ENCODE results near the gene GPR78.

Gene GPR78

GRCh38 chr4:8586671-8587468 is 6.7 kb downstream of the GPR78 start:
- no peak for DNase-seq (ENCODE audit: low read depth in 2 of 2)

GRCh38 chr4:8587469-8588195 is 7.4 kb downstream of the GPR78 start:
- DNase-seq (ENCODE audit: low read depth in 2 of 2): no peak

GRCh38 chr4:8588196-8588470 is 7.9 kb downstream of the GPR78 start:
- DNase-seq (ENCODE audit: low read depth in 2 of 2): no peak

GRCh38 chr4:8589336-8589735 is 9.1 kb downstream of the GPR78 start:
- DNase-seq (ENCODE audit: low read depth in 2 of 2): no peak

DNA sequence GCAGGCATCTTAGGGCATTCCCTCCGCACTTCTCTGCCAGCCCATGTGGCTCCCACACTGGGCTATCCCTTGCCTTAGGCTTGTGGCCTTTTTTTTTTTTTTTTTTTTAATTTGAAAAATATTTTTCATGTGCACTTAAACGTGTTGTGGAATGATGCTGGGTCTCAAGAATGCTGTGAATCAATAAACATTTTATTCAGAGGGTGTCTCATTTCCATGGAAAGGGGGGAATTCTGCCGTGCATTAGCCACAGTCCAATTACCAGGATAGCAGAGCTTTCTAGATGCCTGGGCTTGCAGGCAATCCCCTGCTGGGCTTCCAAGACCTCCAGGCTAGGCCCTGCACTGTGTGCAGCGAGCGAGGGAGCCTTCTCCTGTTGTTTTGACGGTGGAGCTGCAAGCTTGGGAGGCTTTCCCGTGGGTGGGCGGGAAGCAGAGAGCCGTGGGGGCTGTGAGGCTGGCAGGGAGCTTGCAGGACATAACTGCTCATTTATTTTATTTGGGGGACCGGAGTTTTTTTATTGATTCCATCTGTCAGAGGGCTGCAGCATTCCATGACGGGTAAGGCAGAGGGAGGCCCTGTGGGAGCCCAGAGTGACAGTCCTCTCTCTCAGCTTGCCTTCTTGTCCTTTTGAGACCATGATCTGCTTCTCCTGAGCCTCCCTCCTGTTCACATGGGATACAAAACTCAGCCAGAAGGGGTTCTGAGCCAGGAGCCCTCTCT is 9.8 kb downstream of the GPR78 start:
- DNase-seq (ENCODE audit: low read depth in 2 of 2): no peak

DNA sequence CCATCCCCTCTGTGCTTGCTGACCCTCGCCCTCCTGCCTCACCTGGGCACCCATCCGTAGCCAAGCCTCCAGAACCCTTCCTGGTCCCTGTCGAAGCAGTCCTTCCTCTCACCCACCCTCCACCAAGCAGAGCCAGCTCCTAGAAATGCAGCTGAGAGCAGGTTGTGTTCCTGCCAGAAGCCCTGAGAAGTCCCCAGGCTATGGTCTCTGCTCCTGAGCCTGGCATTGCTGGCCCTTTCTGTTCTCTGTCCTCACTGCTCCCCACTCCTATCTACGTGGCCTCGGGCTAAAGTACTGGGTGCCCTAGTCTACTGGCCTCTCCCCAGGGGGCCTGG is 10.3 kb downstream of the GPR78 start:
- DNase-seq (ENCODE audit: low read depth in 2 of 2): no peak

GRCh38 chr4:8591114-8591513 is 10.9 kb downstream of the GPR78 start:
- no peak for DNase-seq (ENCODE audit: low read depth in 2 of 2)

DNA sequence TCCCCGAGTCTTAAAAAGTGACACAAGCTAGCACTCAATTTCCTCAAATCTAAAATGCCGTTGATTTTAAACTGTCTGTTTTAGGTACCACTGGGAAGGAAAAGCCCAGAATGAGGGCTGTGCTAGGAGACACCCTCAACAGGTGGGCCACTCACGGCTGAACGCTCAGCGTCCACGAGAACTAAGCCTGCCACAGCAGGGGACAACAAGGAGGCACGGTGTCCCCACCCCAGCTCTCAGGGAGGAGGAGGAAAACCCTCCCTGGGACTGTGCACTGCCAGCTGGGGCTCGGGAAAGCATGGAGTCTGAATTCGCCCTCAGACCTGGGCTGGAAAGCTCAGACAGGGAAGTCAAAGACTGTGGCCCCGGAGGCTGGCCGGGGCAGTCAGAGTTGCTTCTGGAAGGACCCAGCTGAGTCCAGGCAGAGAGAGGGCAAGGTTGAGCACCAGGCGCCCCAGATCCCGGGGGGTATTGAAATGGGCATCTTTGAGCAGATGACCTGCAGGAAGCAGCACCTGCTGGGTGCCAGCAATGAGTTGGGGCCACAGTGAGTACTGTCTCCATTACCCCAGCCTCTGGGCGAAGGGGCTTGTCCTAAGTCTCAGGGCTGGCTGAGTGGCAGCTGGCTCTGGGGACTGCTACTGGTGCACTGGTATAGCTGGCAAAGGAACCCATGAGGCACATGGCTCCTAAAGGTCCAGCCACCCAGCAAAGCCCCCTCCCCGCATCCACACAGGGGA is 11.6 kb downstream of the GPR78 start:
- DNase-seq (ENCODE audit: low read depth in 2 of 2): no peak

GRCh38 chr4:8592366-8593263 is 12.4 kb downstream of the GPR78 start, which contains the start of gene CPZ:
CPZ (plus strand) TSS chr4:8592765; CDS start chr4:8592834, 69 bp downstream.
- no peak for DNase-seq (ENCODE audit: low read depth in 2 of 2)

DNA sequence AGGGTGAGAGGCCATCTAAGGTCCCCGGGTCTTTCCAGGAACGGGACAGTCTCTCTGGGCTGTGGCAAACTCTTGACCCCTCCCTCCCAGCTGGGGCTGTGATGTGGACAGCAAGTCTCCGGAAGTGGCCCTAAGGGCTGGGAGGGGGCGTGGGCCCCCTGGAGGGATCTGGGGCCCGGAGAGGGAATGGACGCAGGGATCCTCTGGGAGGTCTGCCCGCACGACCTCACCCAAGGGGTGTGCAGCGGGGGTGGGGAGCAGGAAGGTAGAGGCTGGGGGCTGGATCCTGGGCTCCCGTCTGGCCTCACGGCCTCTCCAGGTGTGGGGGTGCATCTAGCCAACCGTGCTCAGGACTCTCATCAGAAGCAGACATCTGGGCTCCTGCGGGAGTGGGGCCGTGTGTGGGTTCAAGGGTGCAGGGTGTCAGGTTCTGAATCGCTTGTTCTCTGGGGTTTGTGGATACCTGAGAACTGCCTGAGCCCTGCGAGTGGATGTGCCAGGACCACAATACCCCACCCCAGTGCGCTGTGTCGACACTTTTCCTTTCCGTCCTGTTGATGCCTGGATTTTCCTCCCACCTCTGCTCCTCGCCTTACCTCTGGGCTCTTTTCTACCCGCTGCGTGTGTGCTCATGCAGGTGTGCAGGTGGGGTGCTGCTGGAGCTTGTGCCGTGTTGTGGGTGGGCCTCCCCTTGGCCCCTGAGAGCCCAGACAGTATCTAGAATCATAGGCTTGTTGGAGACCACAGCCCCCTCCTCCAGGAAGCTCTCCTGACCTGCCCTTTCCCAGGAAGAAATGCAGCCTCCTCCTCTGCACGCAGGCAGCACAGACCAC is 13.3 kb downstream of the GPR78 start:
- DNase-seq (ENCODE audit: low read depth in 2 of 2): no peak

DNA sequence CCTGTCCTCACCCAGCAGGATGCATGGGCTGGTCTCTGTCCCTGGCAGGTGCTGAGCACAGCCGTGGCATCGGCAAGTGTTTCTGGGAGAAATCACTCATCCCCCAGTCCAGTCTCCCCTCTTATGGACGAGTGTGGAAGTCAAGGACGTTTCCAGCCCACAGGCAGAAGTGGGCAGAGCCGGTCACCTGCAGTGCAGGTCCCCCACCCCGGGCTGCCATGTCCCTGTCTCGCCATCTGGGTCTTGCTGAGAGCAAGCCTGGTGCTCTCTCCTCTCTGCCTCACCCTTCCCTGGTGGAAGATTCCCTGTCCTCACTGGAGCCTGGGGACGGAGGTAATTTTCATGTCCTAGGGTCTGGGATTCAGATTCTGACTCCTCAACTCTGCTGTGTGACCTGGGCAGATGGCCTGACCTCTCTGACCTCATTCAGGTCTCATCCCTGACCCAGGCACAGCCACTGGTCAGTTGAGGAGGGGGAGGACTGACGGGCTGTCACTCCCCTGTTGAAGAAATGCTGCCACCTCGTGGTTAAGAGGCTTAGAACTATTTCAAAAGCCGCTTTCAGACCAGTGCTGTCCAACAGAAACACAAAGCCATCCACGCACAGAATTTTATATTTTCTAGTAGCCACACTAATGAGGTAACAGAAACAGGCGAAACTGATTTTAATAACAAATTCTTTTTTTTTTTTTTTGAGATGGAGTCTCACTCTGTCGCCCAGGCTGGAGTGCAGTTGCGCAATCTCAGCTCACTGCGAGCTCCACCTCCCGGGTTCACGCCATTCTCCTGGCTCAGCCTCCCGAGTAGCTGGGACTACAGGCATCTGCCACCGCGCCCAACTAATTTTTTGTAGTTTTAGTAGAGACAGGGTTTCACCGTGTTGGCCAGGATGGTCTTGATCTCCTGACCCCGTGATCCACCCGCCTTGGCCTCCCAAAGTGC is 14.2 kb downstream of the GPR78 start:
- DNase-seq (ENCODE audit: low read depth in 2 of 2): no peak

DNA sequence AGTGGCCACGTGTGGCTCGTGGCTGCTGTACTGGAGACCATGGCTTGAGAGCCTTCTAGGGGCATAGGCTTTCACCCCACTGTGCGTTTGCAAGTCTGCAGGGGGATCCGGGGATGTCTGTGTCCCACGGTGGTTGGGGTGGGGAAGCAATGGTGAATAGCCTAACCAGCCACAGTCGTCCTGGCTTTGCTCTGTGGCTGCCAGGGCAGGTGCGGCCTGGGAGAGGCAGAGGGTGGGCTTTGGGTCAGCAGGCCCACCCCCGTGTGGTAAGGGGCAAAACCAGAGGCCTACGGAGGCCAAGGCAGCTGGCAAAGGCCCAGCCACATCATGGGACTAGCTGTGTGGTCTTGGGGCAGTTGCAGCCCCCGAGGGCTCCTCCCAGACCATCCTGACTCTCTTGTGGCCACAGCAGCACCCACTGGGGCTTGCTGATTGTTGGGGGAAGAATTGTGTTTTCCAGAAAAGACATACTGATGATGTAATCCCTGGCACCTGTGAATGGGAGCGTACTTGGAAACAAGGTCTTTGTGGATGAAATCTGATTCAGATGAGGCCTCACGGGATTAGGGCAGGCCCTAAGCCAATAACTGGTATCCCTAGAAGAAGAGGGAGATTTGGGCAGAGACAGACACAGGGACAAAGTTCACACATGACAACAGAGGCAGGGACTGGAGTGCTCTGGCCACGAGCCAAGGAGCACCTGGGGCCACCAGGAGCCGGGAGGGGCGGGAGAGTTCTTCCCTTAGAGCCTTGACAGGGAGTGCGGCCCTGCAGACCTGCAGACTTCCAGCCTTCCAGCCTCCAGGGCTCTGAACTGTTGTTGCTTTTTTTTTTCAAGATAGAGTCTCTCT is 15.3 kb downstream of the GPR78 start:
- DNase-seq (ENCODE audit: low read depth in 2 of 2): no peak

- no peak for DNase-seq (ENCODE audit: low read depth in 2 of 2)
Measured at GRCh38 chr4:8596891-8597290, 16.7 kb downstream of the GPR78 start.

- DNase-seq (ENCODE audit: low read depth in 2 of 2): no peak
Measured at GRCh38 chr4:8597319-8597718, 17.1 kb downstream of the GPR78 start.

- DNase-seq (ENCODE audit: low read depth in 2 of 2): no peak
Measured at GRCh38 chr4:8597791-8598190, 17.6 kb downstream of the GPR78 start.

GRCh38 chr4:8598391-8599090 is 18.3 kb downstream of the GPR78 start:
- DNase-seq (ENCODE audit: low read depth in 2 of 2): no peak

DNA sequence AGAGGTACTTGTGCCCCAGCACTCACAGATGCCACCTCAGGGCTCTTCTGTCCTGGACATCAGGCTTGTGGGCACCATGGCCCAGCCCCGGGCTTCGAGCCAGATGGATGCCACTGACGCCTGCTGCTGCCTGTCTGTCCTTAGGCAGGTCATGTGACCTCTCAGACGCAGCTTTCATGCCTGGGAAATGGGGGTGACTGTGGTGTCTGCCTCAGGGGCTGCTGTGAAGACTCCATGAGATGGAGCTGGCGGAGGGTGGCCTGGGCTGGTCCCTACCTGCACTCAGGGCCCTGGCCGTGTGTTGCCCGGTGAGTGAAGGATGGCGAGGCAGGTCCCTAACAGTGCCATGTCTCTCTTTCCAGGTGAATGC is 18.9 kb downstream of the GPR78 start:
- DNase-seq (ENCODE audit: low read depth in 2 of 2): no peak

GRCh38 chr4:8599657-8600056 is 19.5 kb downstream of the GPR78 start:
- DNase-seq (ENCODE audit: low read depth in 2 of 2): no peak

Measured in stimulated activated CD8-positive, alpha-beta memory T cell treated with anti-CD3 and anti-CD28 coated beads, Interleukin-15, amount 100 ng/mL, for 48 hours (primary cell).